Dedifferentiated amniotic fluid mesenchymal stem cell (primary cell): ENCODE data around the gene SYNJ1.
A peak's percentile ranks its signal among the peaks of the same experiment; 100 is the strongest.
"Not testable (repeated sequence)": the region's sequence is repeated elsewhere in the genome, so short reads cannot be mapped to it uniquely, and the experiment has no call there.

ENCODE experiments used
- DNase-seq: peaks from one replicate; pipeline ENCODE4 v3.0.0-alpha.2; 2016; ENCODE audit errors: extremely low spot score

Gene SYNJ1

GRCh38 chr21:32736083-32736482 lies 8.3 kb upstream of the SYNJ1 start:
- not testable (repeated sequence) for DNase-seq

GRCh38 chr21:32735524-32735923 lies 7.7 kb upstream of the SYNJ1 start:
- no peak for DNase-seq

- no peak for DNase-seq
Observed at GRCh38 chr21:32733990-32734613, 6.3 kb upstream of the SYNJ1 start.

- DNase-seq = no peak
Observed at GRCh38 chr21:32733356-32733755, 5.5 kb upstream of the SYNJ1 start.

GRCh38 chr21:32732544-32732943 lies 4.7 kb upstream of the SYNJ1 start:
- no peak for DNase-seq

GRCh38 chr21:32728848-32729247 lies 1.0 kb upstream of the SYNJ1 start:
- DNase-seq = no peak

- DNase-seq = no peak
Observed at GRCh38 chr21:32728456-32728839, 635 bp upstream of the SYNJ1 start.

- peak; percentile 22 for DNase-seq
Observed at GRCh38 chr21:32726839-32727686, 750 bp downstream of the SYNJ1 start.

GRCh38 chr21:32719085-32719484 lies 8.7 kb downstream of the SYNJ1 start:
- no peak for DNase-seq

- no peak for DNase-seq
Observed at GRCh38 chr21:32717851-32718316, 9.9 kb downstream of the SYNJ1 start.

GRCh38 chr21:32716486-32716885 lies 11.3 kb downstream of the SYNJ1 start:
- no peak for DNase-seq

GRCh38 chr21:32713726-32714125 lies 14.1 kb downstream of the SYNJ1 start:
- no peak for DNase-seq

- no peak for DNase-seq
Observed at GRCh38 chr21:32712641-32713040, 15.2 kb downstream of the SYNJ1 start.

- DNase-seq = no peak
Observed at GRCh38 chr21:32712043-32712442, 15.8 kb downstream of the SYNJ1 start.

GRCh38 chr21:32710987-32711386 lies 16.8 kb downstream of the SYNJ1 start:
- DNase-seq = no peak

- DNase-seq = no peak
Observed at GRCh38 chr21:32710069-32710784, 17.6 kb downstream of the SYNJ1 start.

- DNase-seq = no peak
Observed at GRCh38 chr21:32708069-32708468, 19.7 kb downstream of the SYNJ1 start.

- no peak for DNase-seq
Observed at GRCh38 chr21:32705901-32706300, 21.9 kb downstream of the SYNJ1 start.

- DNase-seq = peak; percentile 20
Observed at GRCh38 chr21:32705139-32705538, 22.7 kb downstream of the SYNJ1 start.

- DNase-seq = no peak
Observed at GRCh38 chr21:32702702-32703101, 25.1 kb downstream of the SYNJ1 start.

GRCh38 chr21:32698971-32699693 lies 28.7 kb downstream of the SYNJ1 start:
- no peak for DNase-seq

GRCh38 chr21:32698286-32698685 lies 29.5 kb downstream of the SYNJ1 start:
- no peak for DNase-seq
